Measurements from ENCODE around the gene NBAS. TPM values are rescaled to one million over a fixed set of nuclear protein-coding genes. Genes with fewer than 3 reads are reported as not detected.
A peak's percentile ranks its signal among the peaks of the same experiment; 100 is the strongest.

NBAS gene
- total and polyA plus RNA-seq, 2 of the 13 experiments (the other 11 are each of a cell fraction or from before 2014, with no cell fraction given) = 33.6 to 58.7 TPM

GRCh38 chr2:15560988-15561573 is at the start of gene NBAS (continued):
- TF ChIP-seq DZIP1 (CRISPR knock-in tag; IDR thresholded peaks at IDR 0.05) (no peak), CREBL2 (CRISPR knock-in tag; IDR thresholded peaks at IDR 0.05; ENCODE audit: borderline replicate concordance) (no peak), ZXDC (CRISPR knock-in tag; IDR thresholded peaks at IDR 0.05) (no peak), TBX2 (CRISPR knock-in tag; IDR thresholded peaks at IDR 0.05; ENCODE audit: borderline replicate concordance) (peak; percentile 60; the same call in 1 of the 2 replicates), HNRNPH1 (optimal IDR thresholded peaks at IDR 0.05; ENCODE audit: low read depth, low read length) (no peak), ATF7 (IDR thresholded peaks at IDR 0.05) (no peak), ATF7 (CRISPR knock-in tag; IDR thresholded peaks at IDR 0.05) (no peak; the same call in 1 of the 2 replicates), ZNF17 (CRISPR knock-in tag; IDR thresholded peaks at IDR 0.05) (no peak), MTA3 (CRISPR knock-in tag; IDR thresholded peaks at IDR 0.05) (no peak), HOXD1 (CRISPR knock-in tag; IDR thresholded peaks at IDR 0.05) (0 out of 2 replicates have a peak, but pooled peaks have one; percentile 28), BRD4 (CRISPR knock-in tag; IDR thresholded peaks at IDR 0.05) (no peak; the same call in 1 of the 2 replicates), ZFP36L1 (CRISPR knock-in tag; IDR thresholded peaks at IDR 0.05) (0 out of 2 replicates have a peak, but pooled peaks have one; percentile 41), CEBPG (CRISPR knock-in tag; IDR thresholded peaks at IDR 0.05) (peak; percentile 42; the same call in 1 of the 2 replicates), HES4 (CRISPR knock-in tag; IDR thresholded peaks at IDR 0.05; ENCODE audit: borderline replicate concordance) (peak; percentile 73), ZIK1 (CRISPR knock-in tag; IDR thresholded peaks at IDR 0.05; ENCODE audit: borderline replicate concordance, low read depth) (no peak), ZFP41 (CRISPR knock-in tag; IDR thresholded peaks at IDR 0.05; ENCODE audit: borderline replicate concordance) (no peak)
- TF ChIP-seq, protein P1, sequence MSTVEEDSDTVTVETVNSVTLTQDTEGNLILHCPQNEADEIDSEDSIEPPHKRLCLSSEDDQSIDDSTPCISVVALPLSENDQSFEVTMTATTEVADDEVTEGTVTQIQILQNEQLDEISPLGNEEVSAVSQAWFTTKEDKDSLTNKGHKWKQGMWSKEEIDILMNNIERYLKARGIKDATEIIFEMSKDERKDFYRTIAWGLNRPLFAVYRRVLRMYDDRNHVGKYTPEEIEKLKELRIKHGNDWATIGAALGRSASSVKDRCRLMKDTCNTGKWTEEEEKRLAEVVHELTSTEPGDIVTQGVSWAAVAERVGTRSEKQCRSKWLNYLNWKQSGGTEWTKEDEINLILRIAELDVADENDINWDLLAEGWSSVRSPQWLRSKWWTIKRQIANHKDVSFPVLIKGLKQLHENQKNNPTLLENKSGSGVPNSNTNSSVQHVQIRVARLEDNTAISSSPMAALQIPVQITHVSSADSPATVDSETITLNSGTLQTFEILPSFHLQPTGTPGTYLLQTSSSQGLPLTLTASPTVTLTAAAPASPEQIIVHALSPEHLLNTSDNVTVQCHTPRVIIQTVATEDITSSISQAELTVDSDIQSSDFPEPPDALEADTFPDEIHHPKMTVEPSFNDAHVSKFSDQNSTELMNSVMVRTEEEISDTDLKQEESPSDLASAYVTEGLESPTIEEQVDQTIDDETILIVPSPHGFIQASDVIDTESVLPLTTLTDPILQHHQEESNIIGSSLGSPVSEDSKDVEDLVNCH (CRISPR knock-in tag; IDR thresholded peaks at IDR 0.05) = no peak
- TF ChIP-seq, protein P2, sequence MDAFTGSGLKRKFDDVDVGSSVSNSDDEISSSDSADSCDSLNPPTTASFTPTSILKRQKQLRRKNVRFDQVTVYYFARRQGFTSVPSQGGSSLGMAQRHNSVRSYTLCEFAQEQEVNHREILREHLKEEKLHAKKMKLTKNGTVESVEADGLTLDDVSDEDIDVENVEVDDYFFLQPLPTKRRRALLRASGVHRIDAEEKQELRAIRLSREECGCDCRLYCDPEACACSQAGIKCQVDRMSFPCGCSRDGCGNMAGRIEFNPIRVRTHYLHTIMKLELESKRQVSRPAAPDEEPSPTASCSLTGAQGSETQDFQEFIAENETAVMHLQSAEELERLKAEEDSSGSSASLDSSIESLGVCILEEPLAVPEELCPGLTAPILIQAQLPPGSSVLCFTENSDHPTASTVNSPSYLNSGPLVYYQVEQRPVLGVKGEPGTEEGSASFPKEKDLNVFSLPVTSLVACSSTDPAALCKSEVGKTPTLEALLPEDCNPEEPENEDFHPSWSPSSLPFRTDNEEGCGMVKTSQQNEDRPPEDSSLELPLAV (CRISPR knock-in tag; conservative IDR thresholded peaks at IDR 0.05; ENCODE audit: low read depth) = no peak
- TF ChIP-seq, protein P3, sequence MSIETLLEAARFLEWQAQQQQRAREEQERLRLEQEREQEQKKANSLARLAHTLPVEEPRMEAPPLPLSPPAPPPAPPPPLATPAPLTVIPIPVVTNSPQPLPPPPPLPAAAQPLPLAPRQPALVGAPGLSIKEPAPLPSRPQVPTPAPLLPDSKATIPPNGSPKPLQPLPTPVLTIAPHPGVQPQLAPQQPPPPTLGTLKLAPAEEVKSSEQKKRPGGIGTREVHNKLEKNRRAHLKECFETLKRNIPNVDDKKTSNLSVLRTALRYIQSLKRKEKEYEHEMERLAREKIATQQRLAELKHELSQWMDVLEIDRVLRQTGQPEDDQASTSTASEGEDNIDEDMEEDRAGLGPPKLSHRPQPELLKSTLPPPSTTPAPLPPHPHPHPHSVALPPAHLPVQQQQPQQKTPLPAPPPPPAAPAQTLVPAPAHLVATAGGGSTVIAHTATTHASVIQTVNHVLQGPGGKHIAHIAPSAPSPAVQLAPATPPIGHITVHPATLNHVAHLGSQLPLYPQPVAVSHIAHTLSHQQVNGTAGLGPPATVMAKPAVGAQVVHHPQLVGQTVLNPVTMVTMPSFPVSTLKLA (IDR thresholded peaks at IDR 0.05) = no peak

All from HepG2 (cell line).